Panc1 (cell line): ENCODE data around the gene GM2A.

Source experiments
- CTCF ChIP-seq: fragments of 450-650 bp; IDR thresholded peaks from 2 replicates; pipeline ENCODE4 v1.5.1; 2017; ENCODE audit warnings: mild to moderate bottlenecking
- POLR2AphosphoS5 ChIP-seq: IDR thresholded peaks from 2 replicates; pipeline ENCODE4 v1.6.1; 2012; ENCODE audit warnings: mild to moderate bottlenecking, low read depth, low read length, moderate library complexity
- SIN3A ChIP-seq: IDR thresholded peaks from 2 replicates; pipeline ENCODE4 v1.6.1; 2012; ENCODE audit warnings: low read depth, mild to moderate bottlenecking, low read length, moderate library complexity, borderline replicate concordance; ENCODE audit not compliant: insufficient read depth
- TCF7L2 ChIP-seq: IDR thresholded peaks from 2 replicates; pipeline ENCODE4 v1.6.1; 2011; ENCODE audit warnings: mild to moderate bottlenecking, low read depth, low read length, inconsistent platforms
- TF ChIP-seq, protein P1 (sequence below), 2 experiments: IDR thresholded peaks; 2 replicates each; pipeline ENCODE4 v1.6.1; 2011 to 2012; ENCODE audit warnings: low read depth in 2 of 2, control low read depth in 1 of 2, low read length in 1 of 2, mild to moderate bottlenecking in 1 of 2, moderate library complexity in 1 of 2; ENCODE audit not compliant: insufficient read depth in 1 of 2

GRCh38 chr5:151318850-151319732 lies 66.1 kb downstream of the GM2A start:
- TF ChIP-seq SIN3A: no peak
- TF ChIP-seq CTCF: peak; percentile 51
- TF ChIP-seq POLR2AphosphoS5: no peak
- TF ChIP-seq, protein P1, sequence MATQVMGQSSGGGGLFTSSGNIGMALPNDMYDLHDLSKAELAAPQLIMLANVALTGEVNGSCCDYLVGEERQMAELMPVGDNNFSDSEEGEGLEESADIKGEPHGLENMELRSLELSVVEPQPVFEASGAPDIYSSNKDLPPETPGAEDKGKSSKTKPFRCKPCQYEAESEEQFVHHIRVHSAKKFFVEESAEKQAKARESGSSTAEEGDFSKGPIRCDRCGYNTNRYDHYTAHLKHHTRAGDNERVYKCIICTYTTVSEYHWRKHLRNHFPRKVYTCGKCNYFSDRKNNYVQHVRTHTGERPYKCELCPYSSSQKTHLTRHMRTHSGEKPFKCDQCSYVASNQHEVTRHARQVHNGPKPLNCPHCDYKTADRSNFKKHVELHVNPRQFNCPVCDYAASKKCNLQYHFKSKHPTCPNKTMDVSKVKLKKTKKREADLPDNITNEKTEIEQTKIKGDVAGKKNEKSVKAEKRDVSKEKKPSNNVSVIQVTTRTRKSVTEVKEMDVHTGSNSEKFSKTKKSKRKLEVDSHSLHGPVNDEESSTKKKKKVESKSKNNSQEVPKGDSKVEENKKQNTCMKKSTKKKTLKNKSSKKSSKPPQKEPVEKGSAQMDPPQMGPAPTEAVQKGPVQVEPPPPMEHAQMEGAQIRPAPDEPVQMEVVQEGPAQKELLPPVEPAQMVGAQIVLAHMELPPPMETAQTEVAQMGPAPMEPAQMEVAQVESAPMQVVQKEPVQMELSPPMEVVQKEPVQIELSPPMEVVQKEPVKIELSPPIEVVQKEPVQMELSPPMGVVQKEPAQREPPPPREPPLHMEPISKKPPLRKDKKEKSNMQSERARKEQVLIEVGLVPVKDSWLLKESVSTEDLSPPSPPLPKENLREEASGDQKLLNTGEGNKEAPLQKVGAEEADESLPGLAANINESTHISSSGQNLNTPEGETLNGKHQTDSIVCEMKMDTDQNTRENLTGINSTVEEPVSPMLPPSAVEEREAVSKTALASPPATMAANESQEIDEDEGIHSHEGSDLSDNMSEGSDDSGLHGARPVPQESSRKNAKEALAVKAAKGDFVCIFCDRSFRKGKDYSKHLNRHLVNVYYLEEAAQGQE (IDR thresholded peaks at IDR 0.05; ENCODE audit: insufficient read depth in 1 of 2, low read depth in 2 of 2, low read length in 1 of 2): no peak
- TF ChIP-seq TCF7L2: no peak
